PC-9 (cell line): ENCODE measurements around the gene ASB3.
"Not testable (repeated sequence)": the region's sequence is repeated elsewhere in the genome, so short reads cannot be mapped to it uniquely, and the experiment has no call there.

Source experiments
- CTCF ChIP-seq: fragments of 200-600 bp; sonication (generic); conservative IDR thresholded peaks from 2 replicates; pipeline ENCODE4 v1.6.1; 2017; ENCODE audit warnings: mixed run types, antibody characterized with exemption, mild to moderate bottlenecking, moderate library complexity
- EZH2 ChIP-seq: fragments of 200-600 bp; sonication (generic); IDR thresholded peaks from 2 replicates; pipeline ENCODE4 v1.8.0; 2017; ENCODE audit warnings: antibody characterized with exemption, low read depth

- not testable (repeated sequence) for TF ChIP-seq CTCF, EZH2
Measured at GRCh38 chr2:53829980-53830290, 43.2 kb upstream of the ASB3 start.
